Activated T-helper 1 cell treated with anti-CD3 and anti-CD28 coated beads, Interleukin-12 subunit alpha, Interleukin-12 subunit beta, Interleukin-2, Interleukin-4 antibody, amounts not matched to agents 30 ng/mL and 10 ng/mL and 1 ng/mL, durations not matched to agents 14 hours and 24 hours and 36 hours (primary cell): ENCODE results near the gene GHDC. TPM values are rescaled to one million over a fixed set of nuclear protein-coding genes. Genes with fewer than 3 reads are reported as not detected.
"Not testable (repeated sequence)": the region's sequence is repeated elsewhere in the genome, so short reads cannot be mapped to it uniquely, and the experiment has no call there.

Experiments
- DNase-seq: peaks from one replicate; pipeline ENCODE4 v3.0.0; 2021; ENCODE audit warnings: low spot score
- H3K27ac Mint-ChIP-seq: one replicate; pipeline ENCODE4 v1.8.0; 2021; ENCODE audit warnings: mild to moderate bottlenecking, mixed read lengths
- H3K27me3 Mint-ChIP-seq: one replicate; pipeline ENCODE4 v1.8.0; 2022; ENCODE audit warnings: mild to moderate bottlenecking, moderate library complexity, mixed read lengths; ENCODE audit not compliant: insufficient read depth
- H3K36me3 Mint-ChIP-seq: one replicate; pipeline ENCODE4 v1.8.0; 2021; ENCODE audit warnings: low read depth, mixed read lengths
- H3K4me1 Mint-ChIP-seq: one replicate; pipeline ENCODE4 v1.8.0; 2021; ENCODE audit warnings: low read depth, mixed read lengths
- H3K4me3 Mint-ChIP-seq: one replicate; pipeline ENCODE4 v1.8.0; 2021; ENCODE audit warnings: mild to moderate bottlenecking, moderate library complexity, mixed read lengths
- H3K9me3 Mint-ChIP-seq: one replicate; pipeline ENCODE4 v1.8.0; 2021; ENCODE audit warnings: mixed read lengths
- intact Hi-C: fragments of 100-400 bp; cut with micrococcal nuclease; formaldehyde crosslinking; loops from one replicate; pipeline ENCODE4 v1.15.1; 2024
- total RNA-seq: library from RNA; stranded (reverse); gene quantifications from 2 replicates; pipeline ENCODE4 v1.2.3, GENCODE V29; 2022

The GHDC gene
- total RNA-seq, 1 donor from 2014 or later = 15.5 TPM

DNA sequence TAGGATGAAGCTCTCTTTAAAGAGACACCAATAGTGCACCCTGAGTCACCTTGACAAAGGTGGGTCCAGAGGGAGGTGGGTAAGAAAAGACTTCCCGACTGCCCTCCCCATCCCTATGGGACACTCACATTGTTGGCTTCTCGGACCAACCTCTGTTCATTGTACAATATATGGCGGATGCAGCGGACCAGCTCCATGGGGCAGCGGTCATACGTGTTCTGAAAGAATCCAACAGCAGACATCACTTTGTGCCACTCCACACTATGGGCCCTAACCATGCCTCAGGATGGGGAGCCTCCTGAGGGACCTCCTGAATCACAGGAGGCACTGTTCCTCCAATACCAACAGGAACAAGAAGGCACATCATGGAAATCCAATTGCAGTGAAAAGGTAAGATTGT is 30.4 kb upstream of the GHDC start:
- Mint-ChIP-seq H3K9me3 (no peaks in the 10 kb centered on the region), H3K4me3 (no peak overlapping the region), H3K4me1 (peaks cover 6% of the 10 kb centered on the region), H3K27ac (peak overlapping the region; percentile 40), H3K27me3 (no peaks in the 10 kb centered on the region), H3K36me3 (peaks cover 37% of the 10 kb centered on the region)
- intact Hi-C loops = no loop called here
- DNase-seq = no peak

DNA sequence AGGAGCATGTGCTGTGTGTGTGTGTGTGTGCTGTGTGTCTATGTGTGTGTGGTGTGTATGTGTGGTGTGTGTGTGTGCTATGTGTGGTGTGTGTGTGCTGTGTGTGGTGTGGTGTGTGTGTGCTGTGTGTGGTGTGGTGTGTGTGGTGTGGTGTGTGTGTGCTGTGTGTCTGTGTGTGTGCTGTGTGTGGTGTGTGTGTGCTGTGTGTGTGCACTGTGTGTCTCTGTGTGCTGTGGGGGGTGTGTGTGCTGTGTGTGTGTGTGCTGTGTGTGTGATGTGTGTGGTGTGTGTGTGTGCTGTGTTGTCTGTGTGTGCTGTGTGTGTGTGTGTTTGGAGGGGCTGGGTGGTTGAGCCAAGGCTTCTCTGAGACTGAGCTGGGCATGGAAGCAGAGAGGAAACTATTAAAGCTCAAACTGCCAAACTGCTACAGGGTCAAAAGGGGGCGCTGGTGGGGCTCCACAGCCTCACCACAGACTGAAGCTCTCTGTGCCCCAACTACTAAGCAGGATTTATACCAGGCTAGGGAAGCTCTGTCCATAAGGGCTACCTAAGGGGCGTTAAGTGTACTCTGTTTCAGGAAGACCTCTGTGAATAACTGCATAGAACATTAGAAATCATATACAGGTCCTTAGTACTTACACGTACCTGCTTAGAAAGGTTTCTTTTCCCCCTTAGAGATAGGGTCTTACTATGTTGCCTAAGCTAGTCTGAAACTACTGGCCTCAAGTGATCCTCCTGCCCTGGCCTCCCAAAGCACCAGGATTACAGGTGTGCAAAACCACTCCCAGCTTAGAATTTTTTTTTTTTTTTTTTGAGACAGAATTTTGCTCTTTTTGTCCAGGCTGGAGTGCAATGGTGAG is 27.8 kb upstream of the GHDC start:
- H3K4me3 Mint-ChIP-seq = no peak overlapping the region
- peak; percentile 38 for DNase-seq
- intact Hi-C loops = loop anchor here (1.0 to 2.0 kb wide), 3 partner anchors 67 to 184 kb away; no protein-coding TSS in a partner anchor
- H3K36me3 Mint-ChIP-seq = peaks cover 33% of the 10 kb centered on the region
- H3K9me3 Mint-ChIP-seq = no peaks in the 10 kb centered on the region
- H3K27me3 Mint-ChIP-seq = no peaks in the 10 kb centered on the region
- peak overlapping the region; percentile 46 for H3K27ac Mint-ChIP-seq
- no peaks in the 10 kb centered on the region for H3K4me1 Mint-ChIP-seq

DNA sequence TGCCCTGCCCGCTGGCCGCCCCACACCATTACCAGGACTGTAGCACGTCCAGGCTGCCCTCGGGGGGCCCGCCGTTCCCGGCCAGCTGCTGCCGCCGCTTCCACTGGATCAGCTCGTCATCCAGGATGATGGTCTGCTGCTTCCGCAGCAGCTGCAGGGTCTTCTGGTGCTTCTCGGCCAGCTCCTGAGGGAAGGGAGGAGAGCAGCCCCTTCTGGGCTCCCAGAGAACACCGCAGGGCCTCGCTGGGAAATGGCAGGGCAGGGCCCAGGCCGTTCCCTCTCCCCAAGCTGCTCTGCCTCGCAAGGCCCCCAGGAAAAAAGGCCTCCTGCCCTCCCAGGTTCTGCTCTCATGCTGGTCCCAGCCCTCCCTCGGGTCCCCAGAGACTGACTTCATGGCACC is 25.0 kb upstream of the GHDC start:
- H3K27ac Mint-ChIP-seq, H3K4me1 Mint-ChIP-seq, H3K4me3 Mint-ChIP-seq, H3K27me3 Mint-ChIP-seq, DNase-seq, H3K9me3 Mint-ChIP-seq, intact Hi-C loops: not testable (repeated sequence)
- peaks cover 45% of the 10 kb centered on the region for H3K36me3 Mint-ChIP-seq

DNA sequence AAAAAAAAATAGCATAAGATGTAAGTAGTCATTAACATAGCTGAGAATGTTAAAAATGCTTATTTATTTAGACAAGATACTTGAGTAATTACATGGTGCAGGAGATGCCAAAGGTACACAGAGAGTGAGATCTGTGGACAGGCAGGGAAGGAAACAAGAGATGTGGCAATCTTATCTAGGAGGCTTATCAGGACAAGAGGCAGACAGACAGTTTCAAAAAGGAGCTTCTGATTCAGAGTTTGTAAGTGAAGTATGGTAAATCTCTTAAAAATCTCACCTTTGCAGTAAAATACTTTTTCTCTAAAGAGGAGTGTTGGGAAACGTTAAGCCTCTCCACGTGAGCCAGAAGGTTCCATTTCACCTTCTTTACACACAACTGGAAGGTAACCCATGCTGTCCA is 19.9 kb upstream of the GHDC start:
- Mint-ChIP-seq H3K27ac (no peak overlapping the region), H3K4me1 (no peaks in the 10 kb centered on the region)

DNA sequence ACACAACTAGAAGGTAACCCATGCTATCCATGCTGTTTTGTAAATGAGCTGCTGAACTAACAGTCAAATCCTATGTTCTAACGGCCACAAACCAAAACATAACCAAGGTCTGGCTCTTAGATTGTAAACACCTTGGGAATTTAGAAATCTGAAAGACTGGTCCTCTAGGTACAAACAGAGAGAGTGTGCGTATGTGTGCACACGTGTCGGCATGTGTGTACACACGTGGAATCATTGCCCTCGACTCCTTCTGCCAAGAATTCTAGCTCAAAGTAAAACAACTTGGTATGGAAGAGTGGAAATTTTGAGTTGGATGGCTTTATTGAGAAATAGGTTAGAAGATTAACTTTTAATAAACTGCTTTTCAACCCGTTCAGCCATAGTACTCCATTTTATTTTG is 18.1 kb upstream of the GHDC start:
- Mint-ChIP-seq H3K4me3 (no peak overlapping the region), H3K27me3 (no peaks in the 10 kb centered on the region), H3K4me1 (no peaks in the 10 kb centered on the region), H3K27ac (no peak overlapping the region), H3K36me3 (peaks cover 59% of the 10 kb centered on the region), H3K9me3 (no peaks in the 10 kb centered on the region)
- intact Hi-C loops = no loop called here
- no peak for DNase-seq

More for the DNA sequence above, 19.9 kb upstream of the GHDC start:
- Mint-ChIP-seq H3K9me3 (no peaks in the 10 kb centered on the region), H3K27me3 (no peaks in the 10 kb centered on the region), H3K36me3 (peaks cover 61% of the 10 kb centered on the region), H3K4me3 (no peak overlapping the region)
- intact Hi-C loops = no loop called here
- DNase-seq = no peak

DNA sequence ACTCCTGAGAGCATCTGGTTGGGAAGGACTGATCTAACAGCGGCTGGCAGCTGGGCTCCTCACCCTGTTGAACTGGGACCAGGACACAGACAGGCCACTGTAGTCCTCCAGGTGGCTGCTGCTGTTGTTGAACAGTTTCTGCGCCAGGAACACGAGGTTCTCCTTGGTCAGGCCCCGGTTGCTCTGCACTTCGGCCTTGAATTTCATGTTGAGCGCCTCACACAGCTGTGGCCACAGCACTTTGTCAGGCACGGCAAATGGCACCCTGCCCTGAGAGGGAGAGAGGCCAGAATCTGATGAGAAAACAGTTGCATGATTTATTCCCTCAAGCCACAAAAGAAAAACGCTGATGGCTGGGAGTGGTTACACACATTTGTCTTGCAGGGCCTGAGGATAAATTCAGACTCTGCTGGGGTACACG is 17.6 kb upstream of the GHDC start:
- H3K4me1 Mint-ChIP-seq, DNase-seq, intact Hi-C loops, H3K27ac Mint-ChIP-seq, H3K27me3 Mint-ChIP-seq, H3K9me3 Mint-ChIP-seq, H3K4me3 Mint-ChIP-seq: not testable (repeated sequence)
- H3K36me3 Mint-ChIP-seq = peaks cover 58% of the 10 kb centered on the region

DNA sequence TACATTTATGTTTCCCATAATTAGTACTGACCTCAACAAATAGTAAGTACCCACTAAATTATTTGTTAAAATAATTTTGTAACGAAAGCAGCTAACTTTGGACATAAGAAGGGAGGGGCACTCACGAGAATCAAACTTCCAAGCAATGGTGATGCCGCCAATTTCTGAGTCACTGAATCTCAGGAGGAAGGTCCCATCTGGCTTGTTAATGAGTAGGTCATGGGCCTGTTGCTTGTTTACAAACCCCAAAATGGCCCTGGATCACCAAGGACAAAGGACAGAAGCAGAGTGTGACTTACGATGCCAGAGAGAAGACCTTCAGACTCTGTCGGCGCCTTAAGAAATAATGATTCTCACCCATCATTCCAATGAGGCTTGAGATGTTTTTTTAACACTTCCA is 15.8 kb upstream of the GHDC start:
- no peaks in the 10 kb centered on the region for H3K27me3 Mint-ChIP-seq
- peaks cover 55% of the 10 kb centered on the region for H3K36me3 Mint-ChIP-seq
- H3K27ac Mint-ChIP-seq = no peak overlapping the region
- no peak overlapping the region for H3K4me3 Mint-ChIP-seq
- H3K4me1 Mint-ChIP-seq = no peaks in the 10 kb centered on the region
- no peaks in the 10 kb centered on the region for H3K9me3 Mint-ChIP-seq
- intact Hi-C loops = no loop called here
- no peak for DNase-seq

DNA sequence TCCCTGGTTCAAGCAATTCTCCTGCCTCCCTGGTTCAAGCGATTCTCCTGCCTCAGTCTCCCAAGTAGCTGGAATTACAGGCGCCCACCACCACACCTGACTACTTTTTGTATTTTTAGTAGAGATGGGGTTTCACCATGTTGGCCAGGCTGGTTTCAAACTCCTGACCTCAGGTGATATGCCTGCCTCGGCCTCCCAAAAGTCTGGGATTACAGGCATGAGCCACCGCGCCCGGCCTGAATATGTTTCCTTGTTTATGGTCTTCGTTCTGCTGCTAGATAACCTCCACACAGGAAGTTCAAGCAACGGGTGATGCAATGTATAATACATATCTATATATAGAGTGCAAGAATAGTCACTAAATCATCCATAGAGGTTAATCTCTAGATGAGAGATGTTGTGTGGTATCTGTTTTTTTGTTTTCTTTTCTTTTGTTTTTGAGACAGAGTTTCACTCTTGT is 11.9 kb upstream of the GHDC start:
- H3K27ac Mint-ChIP-seq, H3K9me3 Mint-ChIP-seq, intact Hi-C loops, DNase-seq, H3K4me1 Mint-ChIP-seq, H3K4me3 Mint-ChIP-seq, H3K27me3 Mint-ChIP-seq: not testable (repeated sequence)
- peaks cover 63% of the 10 kb centered on the region for H3K36me3 Mint-ChIP-seq

DNA sequence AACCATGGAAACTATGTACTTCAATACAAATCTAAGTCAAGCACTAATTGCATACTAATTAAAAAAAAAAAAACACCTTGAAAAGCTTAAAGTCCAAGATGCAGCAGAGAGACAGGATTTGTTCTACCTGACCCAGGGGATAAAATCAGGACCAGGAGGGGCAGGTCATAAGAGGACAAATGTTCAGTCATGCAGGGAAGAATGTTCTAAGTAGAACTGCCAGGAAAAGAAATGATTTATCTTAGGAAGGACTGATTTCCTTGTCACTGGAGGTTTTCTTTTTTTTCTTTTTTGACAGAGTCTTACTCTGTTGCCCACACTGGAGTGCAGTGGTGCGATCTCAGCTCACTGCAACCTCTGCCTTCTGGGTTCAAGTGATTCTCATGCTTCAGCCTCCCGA is 9.1 kb upstream of the GHDC start:
- peaks cover 60% of the 10 kb centered on the region for H3K36me3 Mint-ChIP-seq
- no peak overlapping the region for H3K27ac Mint-ChIP-seq
- no peaks in the 10 kb centered on the region for H3K27me3 Mint-ChIP-seq
- H3K4me1 Mint-ChIP-seq = no peaks in the 10 kb centered on the region
- DNase-seq = no peak
- H3K4me3 Mint-ChIP-seq = no peak overlapping the region
- intact Hi-C loops = no loop called here
- H3K9me3 Mint-ChIP-seq = no peaks in the 10 kb centered on the region

DNA sequence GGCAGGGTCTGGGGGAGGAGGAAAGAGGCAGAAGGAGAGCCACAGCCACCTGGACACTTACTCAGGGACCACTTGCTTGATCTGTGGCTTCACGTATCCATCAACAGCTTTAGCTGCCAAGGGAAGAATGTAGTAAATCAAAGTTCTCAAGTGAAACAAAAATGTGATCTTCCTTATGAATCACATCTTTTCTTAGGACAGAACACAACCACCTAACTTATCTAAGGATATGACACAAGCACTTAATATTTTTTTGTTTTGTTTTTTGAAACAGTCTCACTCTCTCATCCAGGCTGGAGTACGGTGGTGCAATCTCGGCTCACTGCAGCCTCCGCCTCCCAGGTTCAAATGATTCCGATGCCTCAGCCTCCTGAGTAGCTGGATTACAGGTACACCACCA is 8.4 kb upstream of the GHDC start:
- H3K27ac Mint-ChIP-seq = no peak overlapping the region
- peaks cover 60% of the 10 kb centered on the region for H3K36me3 Mint-ChIP-seq

DNA sequence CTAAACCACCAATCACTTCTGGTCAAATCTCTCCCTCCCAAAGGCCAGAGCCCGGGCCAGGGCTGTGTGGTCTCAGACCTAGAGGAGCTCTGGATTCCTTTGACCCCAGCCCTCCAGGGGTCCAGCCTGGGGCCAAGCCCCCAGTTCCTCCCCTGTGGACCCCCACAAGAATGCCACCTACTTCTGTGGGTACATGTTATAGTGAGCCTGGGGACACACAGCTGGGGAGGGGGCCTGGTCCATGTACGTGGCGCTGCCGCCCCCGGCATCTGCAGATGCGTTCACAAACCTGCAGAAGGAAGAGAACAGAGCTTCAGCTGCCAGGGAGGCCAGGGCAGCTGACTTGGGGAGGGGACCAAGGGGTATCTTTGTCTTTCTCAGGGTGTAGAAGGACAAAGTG is 7.9 kb upstream of the GHDC start:
- intact Hi-C loops = no loop called here
- Mint-ChIP-seq H3K4me3 (no peak overlapping the region), H3K27ac (no peak overlapping the region)

More for the DNA sequence above, 8.4 kb upstream of the GHDC start:
- DNase-seq = no peak
- H3K4me3 Mint-ChIP-seq = no peak overlapping the region
- H3K9me3 Mint-ChIP-seq = no peaks in the 10 kb centered on the region
- no peaks in the 10 kb centered on the region for H3K4me1 Mint-ChIP-seq
- H3K27me3 Mint-ChIP-seq = no peaks in the 10 kb centered on the region
- intact Hi-C loops = no loop called here

DNA sequence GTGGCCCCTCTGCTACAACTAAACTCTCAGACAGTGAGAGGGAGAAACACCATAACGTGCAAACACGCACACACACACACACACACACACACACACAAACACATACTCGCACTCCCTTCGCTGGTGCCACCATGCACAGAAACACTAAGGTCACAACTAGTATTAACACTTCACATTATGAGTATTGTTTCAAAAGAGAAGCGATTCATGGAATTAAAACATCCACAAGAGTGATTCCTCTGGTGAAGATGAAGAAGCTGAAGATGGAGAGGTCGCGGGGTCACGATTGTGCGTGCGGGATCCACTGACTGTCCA is 7.1 kb upstream of the GHDC start:
- H3K27me3 Mint-ChIP-seq = no peaks in the 10 kb centered on the region
- H3K36me3 Mint-ChIP-seq = peaks cover 53% of the 10 kb centered on the region
- no peak for DNase-seq
- intact Hi-C loops = no loop called here
- no peak overlapping the region for H3K4me3 Mint-ChIP-seq
- H3K9me3 Mint-ChIP-seq = no peaks in the 10 kb centered on the region
- H3K27ac Mint-ChIP-seq = no peak overlapping the region
- no peaks in the 10 kb centered on the region for H3K4me1 Mint-ChIP-seq

More for the DNA sequence above, 7.9 kb upstream of the GHDC start:
- H3K27me3 Mint-ChIP-seq = no peaks in the 10 kb centered on the region
- no peaks in the 10 kb centered on the region for H3K4me1 Mint-ChIP-seq
- DNase-seq = no peak
- peaks cover 55% of the 10 kb centered on the region for H3K36me3 Mint-ChIP-seq
- H3K9me3 Mint-ChIP-seq = no peaks in the 10 kb centered on the region

DNA sequence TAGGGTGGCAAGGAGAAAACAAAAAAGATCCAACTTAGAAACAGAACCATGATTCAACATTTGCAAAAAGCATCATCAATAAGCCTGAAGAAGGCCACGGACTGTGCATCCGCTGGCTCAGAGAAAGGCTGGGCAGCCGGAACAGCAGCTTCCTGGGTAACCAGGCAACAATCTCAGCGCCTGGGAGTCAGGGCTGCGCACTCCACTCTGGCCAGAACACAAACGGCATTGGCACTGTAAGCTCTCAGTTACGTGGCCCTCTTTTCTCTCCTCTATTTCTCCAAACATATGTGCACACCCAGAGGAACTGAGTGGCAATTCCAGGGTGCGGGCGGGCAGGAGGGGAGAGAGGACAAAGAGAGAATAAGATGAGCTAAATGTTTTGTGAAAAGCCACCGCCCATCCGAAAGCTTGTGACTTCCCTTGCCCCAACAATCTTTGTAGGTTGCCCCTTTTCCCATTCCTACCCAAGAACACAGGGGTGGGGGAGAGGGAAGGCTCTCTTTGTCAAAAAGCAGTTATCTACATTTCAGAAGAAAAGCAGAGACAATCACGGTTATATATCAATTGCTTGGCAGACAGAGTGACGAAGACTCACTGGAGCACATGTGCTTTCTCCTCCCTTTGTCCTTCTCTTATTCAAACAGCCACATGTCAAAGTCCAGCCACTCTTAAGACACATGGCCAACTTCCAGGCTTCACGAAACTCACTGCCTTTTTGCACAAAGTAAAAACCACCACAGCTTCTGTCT is 6.6 kb upstream of the GHDC start:
- no peak for DNase-seq
- intact Hi-C loops = no loop called here
- Mint-ChIP-seq H3K27ac (no peak overlapping the region), H3K36me3 (peaks cover 48% of the 10 kb centered on the region), H3K27me3 (no peaks in the 10 kb centered on the region), H3K4me3 (no peak overlapping the region), H3K9me3 (no peaks in the 10 kb centered on the region), H3K4me1 (no peaks in the 10 kb centered on the region)
